Fibroblast of the conjunctiva (primary cell): ENCODE data around the gene THBS1.

Source experiments
- DNase-seq: peaks from one replicate; pipeline ENCODE4 v3.0.0-alpha.2; 2010; ENCODE audit warnings: low read depth

THBS1 gene

GRCh38 chr15:39574427-39574826 lies 6.5 kb upstream of the THBS1 start:
- DNase-seq = no peak

GRCh38 chr15:39575180-39575579 lies 5.7 kb upstream of the THBS1 start:
- no peak for DNase-seq

GRCh38 chr15:39578851-39579486 lies 1.9 kb upstream of the THBS1 start:
- no peak for DNase-seq

GRCh38 chr15:39579487-39580116 lies 1.3 kb upstream of the THBS1 start:
- DNase-seq = peak; percentile 72

- DNase-seq = peak; percentile 89
These were observed 778 bp upstream of the THBS1 start for GRCh38 chr15:39580117-39580484.

- DNase-seq = no peak
These were observed 438 bp downstream of the THBS1 start for GRCh38 chr15:39581242-39581792.

GRCh38 chr15:39581793-39582285 lies 960 bp downstream of the THBS1 start:
- DNase-seq = no peak

GRCh38 chr15:39582286-39582976 lies 1.6 kb downstream of the THBS1 start:
- no peak for DNase-seq

GRCh38 chr15:39582977-39583595 lies 2.2 kb downstream of the THBS1 start:
- DNase-seq = no peak

- DNase-seq = no peak
These were observed 2.9 kb downstream of the THBS1 start for GRCh38 chr15:39583596-39584265.

- DNase-seq = no peak
These were observed 3.4 kb downstream of the THBS1 start for GRCh38 chr15:39584266-39584659.

GRCh38 chr15:39584662-39585388 lies 3.9 kb downstream of the THBS1 start:
- no peak for DNase-seq

GRCh38 chr15:39585389-39585841 lies 4.5 kb downstream of the THBS1 start:
- no peak for DNase-seq

GRCh38 chr15:39585871-39586301 lies 5.0 kb downstream of the THBS1 start:
- no peak for DNase-seq

GRCh38 chr15:39586387-39587095 lies 5.7 kb downstream of the THBS1 start:
- DNase-seq = peak; percentile 66

GRCh38 chr15:39587096-39587721 lies 6.3 kb downstream of the THBS1 start:
- DNase-seq = no peak

GRCh38 chr15:39587731-39588530 lies 7.1 kb downstream of the THBS1 start:
- no peak for DNase-seq

- no peak for DNase-seq
These were observed 7.8 kb downstream of the THBS1 start for GRCh38 chr15:39588531-39589192.
